Endothelial cell (in vitro differentiated cells): ENCODE measurements around the gene KCNK7. TPM values are rescaled to one million over a fixed set of nuclear protein-coding genes. Genes with fewer than 3 reads are reported as not detected.

ENCODE experiments used
- DNase-seq: peaks from one replicate; pipeline ENCODE4 v3.0.0; 2021; ENCODE audit warnings: low spot score
- H3K27ac Mint-ChIP-seq: one replicate; pipeline ENCODE4 v1.8.0; 2021; ENCODE audit warnings: mixed read lengths, inconsistent platforms; ENCODE audit not compliant: unreplicated experiment
- H3K27me3 Mint-ChIP-seq: one replicate; pipeline ENCODE4 v1.8.0; 2021; ENCODE audit warnings: mild to moderate bottlenecking, moderate library complexity, mixed read lengths, inconsistent platforms; ENCODE audit not compliant: unreplicated experiment
- H3K36me3 Mint-ChIP-seq: one replicate; pipeline ENCODE4 v1.8.0; 2021; ENCODE audit warnings: mild to moderate bottlenecking, low read depth, mixed read lengths, inconsistent platforms; ENCODE audit not compliant: unreplicated experiment
- H3K4me1 Mint-ChIP-seq: one replicate; pipeline ENCODE4 v1.8.0; 2021; ENCODE audit warnings: mild to moderate bottlenecking, mixed read lengths, inconsistent platforms; ENCODE audit not compliant: unreplicated experiment
- H3K4me3 Mint-ChIP-seq: one replicate; pipeline ENCODE4 v1.8.0; 2021; ENCODE audit warnings: mild to moderate bottlenecking, mixed read lengths, inconsistent platforms; ENCODE audit not compliant: unreplicated experiment
- H3K9me3 Mint-ChIP-seq: one replicate; pipeline ENCODE4 v1.8.0; 2021; ENCODE audit warnings: mixed read lengths, inconsistent platforms; ENCODE audit not compliant: unreplicated experiment
- CTCF ChIP-seq: fragments of 200-600 bp; sonication (generic); IDR thresholded peaks from one replicate; pipeline ENCODE4 v1.5.0; 2021; ENCODE audit warnings: antibody characterized with exemption; ENCODE audit not compliant: unreplicated experiment
- total RNA-seq: library from RNA; stranded (reverse); fragmentation: NEBNext Ultra II Directional; extraction: Animal tissue kit (Norgen Biotek cat#: 25700); gene quantifications from one replicate; pipeline ENCODE4 v1.2.1, GENCODE V29; 2021; ENCODE audit not compliant: unreplicated experiment

Gene KCNK7
- total RNA-seq, 1 donor from 2014 or later, result 2.0 TPM

- Mint-ChIP-seq H3K4me1 (peaks cover 26% of the 10 kb centered on the region), H3K36me3 (peaks cover 34% of the 10 kb centered on the region), H3K9me3 (no peaks in the 10 kb centered on the region), H3K27me3 (peaks cover 30% of the 10 kb centered on the region), H3K4me3 (peak within 1 kb of the TSS; percentile 98), H3K27ac (peak within 1 kb of the TSS; percentile 87)
- TF ChIP-seq CTCF, result no peak
- peak; percentile 99 for DNase-seq
These were observed 19.8 kb upstream of the KCNK7 start, which contains the start of gene PCNX3 for GRCh38 chr11:65615229-65615949. PCNX3 (plus strand) TSS chr11:65615776; CDS start chr11:65616312, 536 bp downstream.

GRCh38 chr11:65613091-65613928 is 17.7 kb upstream of the KCNK7 start:
- Mint-ChIP-seq H3K27ac (no peak overlapping the region), H3K4me3 (peak overlapping the region; percentile 99), H3K4me1 (peaks cover 46% of the 10 kb centered on the region), H3K27me3 (peaks cover 32% of the 10 kb centered on the region), H3K9me3 (no peaks in the 10 kb centered on the region), H3K36me3 (peaks cover 44% of the 10 kb centered on the region)
- peak; percentile 32 for DNase-seq
- TF ChIP-seq CTCF, result no peak

GRCh38 chr11:65612691-65613090 is 17.1 kb upstream of the KCNK7 start:
- Mint-ChIP-seq H3K4me3 (peak overlapping the region; percentile 99), H3K9me3 (no peaks in the 10 kb centered on the region), H3K27me3 (peaks cover 32% of the 10 kb centered on the region), H3K4me1 (peaks cover 52% of the 10 kb centered on the region), H3K27ac (peak overlapping the region; percentile 97), H3K36me3 (peaks cover 47% of the 10 kb centered on the region)
- no peak for TF ChIP-seq CTCF
- no peak for DNase-seq

GRCh38 chr11:65611758-65612603 is 16.4 kb upstream of the KCNK7 start:
- peak; percentile 57 for DNase-seq
- peak overlapping the region; percentile 97 for H3K27ac Mint-ChIP-seq
- H3K27me3 Mint-ChIP-seq, result peaks cover 29% of the 10 kb centered on the region
- H3K4me1 Mint-ChIP-seq, result peaks cover 56% of the 10 kb centered on the region
- H3K9me3 Mint-ChIP-seq, result no peaks in the 10 kb centered on the region
- TF ChIP-seq CTCF, result no peak
- peak overlapping the region; percentile 99 for H3K4me3 Mint-ChIP-seq
- peaks cover 47% of the 10 kb centered on the region for H3K36me3 Mint-ChIP-seq
